ENCODE results near the gene HDAC4.

The HDAC4 gene

GRCh38 chr2:239275847-239276831 is 124.7 kb downstream of the HDAC4 start:
- no peak for DNase-seq

GRCh38 chr2:239275044-239275685 is 125.7 kb downstream of the HDAC4 start:
- DNase-seq: peak; percentile 72 to 83

- DNase-seq: peak; percentile 52 to 58
Observed at GRCh38 chr2:239274391-239275043, 126.3 kb downstream of the HDAC4 start.

GRCh38 chr2:239273280-239274234 is 127.3 kb downstream of the HDAC4 start:
- DNase-seq: no peak

- no peak for DNase-seq
Observed at GRCh38 chr2:239272626-239273025, 128.2 kb downstream of the HDAC4 start.

GRCh38 chr2:239271882-239272281 is 128.9 kb downstream of the HDAC4 start:
- DNase-seq: no peak

GRCh38 chr2:239271471-239271870 is 129.3 kb downstream of the HDAC4 start:
- no peak for DNase-seq

- DNase-seq: no peak
Observed at GRCh38 chr2:239269916-239270315, 130.9 kb downstream of the HDAC4 start.

GRCh38 chr2:239269173-239269885 is 131.5 kb downstream of the HDAC4 start:
- DNase-seq: no peak

GRCh38 chr2:239268549-239268948 is 132.3 kb downstream of the HDAC4 start:
- no peak for DNase-seq

- no peak for DNase-seq
Observed at GRCh38 chr2:239268082-239268481, 132.7 kb downstream of the HDAC4 start.

- peak; percentile 83 to 89 for DNase-seq
Observed at GRCh38 chr2:239267288-239267951, 133.4 kb downstream of the HDAC4 start.

GRCh38 chr2:239266779-239267287 is 134.0 kb downstream of the HDAC4 start:
- DNase-seq: no peak

GRCh38 chr2:239266434-239266766 is 134.4 kb downstream of the HDAC4 start:
- DNase-seq: no peak

- no peak for DNase-seq
Observed at GRCh38 chr2:239265681-239266433, 135.0 kb downstream of the HDAC4 start.

- DNase-seq: peak in 1 of 2 experiments; percentile 69
Observed at GRCh38 chr2:239264838-239265651, 135.8 kb downstream of the HDAC4 start.

- DNase-seq: no peak
Observed at GRCh38 chr2:239264492-239264837, 136.4 kb downstream of the HDAC4 start.

- DNase-seq: peak in 1 of 2 experiments; percentile 40
Observed at GRCh38 chr2:239263669-239264491, 136.9 kb downstream of the HDAC4 start.
